Keratinocyte (primary cell): Measurements from ENCODE around the gene FOXP2.

ENCODE experiments used
- EZH2 ChIP-seq: IDR thresholded peaks from one replicate; pipeline ENCODE4 v1.6.1; 2012; ENCODE audit warnings: inconsistent platforms, mild to moderate bottlenecking, low read length, moderate library complexity
- TF ChIP-seq, protein P1 (sequence below), 3 experiments: IDR thresholded peaks in 1 of 3; conservative IDR thresholded peaks in 1 of 3; optimal IDR thresholded peaks in 1 of 3; 2 replicates in 2 of 3; 3 replicates in 1 of 3; pipeline versions ENCODE3 to v1.5.1; 2011; ENCODE audit warnings: low read length in 3 of 3, mild to moderate bottlenecking in 3 of 3, moderate library complexity in 2 of 3, control low read depth in 1 of 3, inconsistent platforms in 1 of 3; ENCODE audit not compliant: insufficient read depth in 2 of 3; ENCODE audit errors: extremely low read depth in 1 of 3

GRCh38 chr7:114688443-114689055 lies 273.9 kb downstream of the FOXP2 start:
- TF ChIP-seq, protein P1, sequence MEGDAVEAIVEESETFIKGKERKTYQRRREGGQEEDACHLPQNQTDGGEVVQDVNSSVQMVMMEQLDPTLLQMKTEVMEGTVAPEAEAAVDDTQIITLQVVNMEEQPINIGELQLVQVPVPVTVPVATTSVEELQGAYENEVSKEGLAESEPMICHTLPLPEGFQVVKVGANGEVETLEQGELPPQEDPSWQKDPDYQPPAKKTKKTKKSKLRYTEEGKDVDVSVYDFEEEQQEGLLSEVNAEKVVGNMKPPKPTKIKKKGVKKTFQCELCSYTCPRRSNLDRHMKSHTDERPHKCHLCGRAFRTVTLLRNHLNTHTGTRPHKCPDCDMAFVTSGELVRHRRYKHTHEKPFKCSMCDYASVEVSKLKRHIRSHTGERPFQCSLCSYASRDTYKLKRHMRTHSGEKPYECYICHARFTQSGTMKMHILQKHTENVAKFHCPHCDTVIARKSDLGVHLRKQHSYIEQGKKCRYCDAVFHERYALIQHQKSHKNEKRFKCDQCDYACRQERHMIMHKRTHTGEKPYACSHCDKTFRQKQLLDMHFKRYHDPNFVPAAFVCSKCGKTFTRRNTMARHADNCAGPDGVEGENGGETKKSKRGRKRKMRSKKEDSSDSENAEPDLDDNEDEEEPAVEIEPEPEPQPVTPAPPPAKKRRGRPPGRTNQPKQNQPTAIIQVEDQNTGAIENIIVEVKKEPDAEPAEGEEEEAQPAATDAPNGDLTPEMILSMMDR (optimal IDR thresholded peaks at IDR 0.05 in 1 of 3, IDR thresholded peaks at IDR 0.05 in 1 of 3, conservative IDR thresholded peaks at IDR 0.05 in 1 of 3; ENCODE audit: extremely low read depth in 1 of 3, insufficient read depth in 2 of 3, low read length in 3 of 3): no peak
- TF ChIP-seq EZH2: no peak
